ENCODE data around the gene CDC42EP1. TPM values are rescaled to one million over a fixed set of nuclear protein-coding genes. Genes with fewer than 3 reads are reported as not detected.

The CDC42EP1 gene
- total and polyA plus RNA-seq, 2 experiments from 2014 or later, result 7.7 to 10.2 TPM

- peaks cover 37% of the 10 kb centered on the region for H3K4me1 Mint-ChIP-seq
- no peak for ATAC-seq
- H3K4me3 Mint-ChIP-seq, result no peak overlapping the region
Observed at GRCh38 chr22:37542959-37543358, 17.3 kb upstream of the CDC42EP1 start.

More at GRCh38 chr22:37542959-37543358, 17.3 kb upstream of the CDC42EP1 start:
- Histone ChIP-seq H3K9me2 (ENCODE audit: insufficient read depth) (no peaks in the 10 kb centered on the region), H3K27me3 (ENCODE audit: insufficient read depth) (no peaks in the 10 kb centered on the region), H3K27ac (ENCODE audit: low read depth) (no peak overlapping the region), H3K4me1 (ENCODE audit: insufficient read depth) (peaks cover 23% of the 10 kb centered on the region), H2AFZ (no peak overlapping the region), H3K4me3 (no peak overlapping the region), H3K79me2 (replicated peaks; ENCODE audit: insufficient read depth) (no peaks in the 10 kb centered on the region), H3F3A (replicated peaks; ENCODE audit: low read depth) (peaks cover 9% of the 10 kb centered on the region), H3K36me3 (ENCODE audit: insufficient read depth) (no peaks in the 10 kb centered on the region), H3K4me2 (no peak overlapping the region), H4K20me1 (replicated peaks; ENCODE audit: insufficient read depth) (no peaks in the 10 kb centered on the region)
- H3K27ac Mint-ChIP-seq, result no peak overlapping the region
- no peaks in the 10 kb centered on the region for H3K36me3 Mint-ChIP-seq (ENCODE audit: low read depth)
- no peak for TF ChIP-seq ZNF331 (CRISPR knock-in tag; IDR thresholded peaks at IDR 0.05; ENCODE audit: low read depth)
- no peak for TF ChIP-seq EZH2phosphoT487 (IDR thresholded peaks at IDR 0.05; ENCODE audit: unreplicated experiment)
- TF ChIP-seq ZNF114 (CRISPR knock-in tag; IDR thresholded peaks at IDR 0.05), result no peak
- no peak for TF ChIP-seq NANOG (IDR thresholded peaks at IDR 0.05; ENCODE audit: borderline replicate concordance)
- no peak for TF ChIP-seq ZNF462 (CRISPR knock-in tag; IDR thresholded peaks at IDR 0.05)
- TF ChIP-seq CREB1 (CRISPR knock-in tag; IDR thresholded peaks at IDR 0.05; ENCODE audit: low read depth), result no peak
- no peak for TF ChIP-seq EZH2 (IDR thresholded peaks at IDR 0.05; ENCODE audit: low read depth, unreplicated experiment)
- TF ChIP-seq CTCF (conservative IDR thresholded peaks at IDR 0.05; ENCODE audit: low read depth in 2 of 2), result no peak
- TF ChIP-seq JUNB (IDR thresholded peaks at IDR 0.05; ENCODE audit: unreplicated experiment), result no peak
- TF ChIP-seq STAT1 (IDR thresholded peaks at IDR 0.05; ENCODE audit: unreplicated experiment), result no peak
- TF ChIP-seq ETS1 (IDR thresholded peaks at IDR 0.05), result no peak
- TF ChIP-seq POLR2AphosphoS5 (IDR thresholded peaks at IDR 0.05; ENCODE audit: low read depth), result no peak
- no peak for TF ChIP-seq REST (IDR thresholded peaks at IDR 0.05; ENCODE audit: unreplicated experiment)
- H3K27me3 Mint-ChIP-seq (ENCODE audit: insufficient read depth, low read depth, poor library complexity), result peaks cover 16% of the 10 kb centered on the region
- no peak for DNase-seq (ENCODE audit: low spot score)
- H3K9me3 Mint-ChIP-seq, result no peaks in the 10 kb centered on the region; the same call in 2 of the 3 replicates
